Endodermal cell (in vitro differentiated cells): ENCODE results near the gene FANCL. TPM values are rescaled to one million over a fixed set of nuclear protein-coding genes. Genes with fewer than 3 reads are reported as not detected.
"Not testable (repeated sequence)": the region's sequence is repeated elsewhere in the genome, so short reads cannot be mapped to it uniquely, and the experiment has no call there.

Experiments
- DNase-seq: peaks from one replicate; pipeline ENCODE4 v3.0.0-alpha.2; 2017
- H3K27ac ChIP-seq: 2 replicates; pipeline ENCODE4 v1.5.1; 2013; ENCODE audit warnings: mild to moderate bottlenecking, low read depth, low read length, moderate library complexity
- H3K27me3 ChIP-seq: 2 replicates; pipeline ENCODE4 v1.6.1; 2013; ENCODE audit warnings: mild to moderate bottlenecking, low read length, moderate library complexity; ENCODE audit not compliant: insufficient read depth, control insufficient read depth, poor library complexity, severe bottlenecking
- H3K36me3 ChIP-seq: 2 replicates; pipeline ENCODE4 v1.7.0; 2013; ENCODE audit warnings: mild to moderate bottlenecking, low read length, moderate library complexity; ENCODE audit not compliant: control insufficient read depth, insufficient read depth
- H3K4me1 ChIP-seq: one replicate; pipeline ENCODE4 v1.7.0; 2013; ENCODE audit warnings: low read length; ENCODE audit not compliant: control insufficient read depth, insufficient read depth
- H3K4me3 ChIP-seq: 2 replicates; pipeline ENCODE4 v1.5.1; 2013; ENCODE audit warnings: mild to moderate bottlenecking, low read length, moderate library complexity
- H3K9ac ChIP-seq: 2 replicates; pipeline ENCODE4 v1.6.1; 2013; ENCODE audit warnings: mild to moderate bottlenecking, low read length, moderate library complexity; ENCODE audit not compliant: poor library complexity, severe bottlenecking; ENCODE audit errors: extremely low read depth
- H3K9me3 ChIP-seq: 2 replicates; pipeline ENCODE4 v1.6.1; 2013; ENCODE audit warnings: mild to moderate bottlenecking, low read length, moderate library complexity; ENCODE audit not compliant: control insufficient read depth
- H3K27ac Mint-ChIP-seq: 2 replicates; pipeline ENCODE4 v1.8.0; 2020; ENCODE audit warnings: mixed read lengths
- H3K27me3 Mint-ChIP-seq: 2 replicates; pipeline ENCODE4 v1.8.0; 2021; ENCODE audit warnings: mild to moderate bottlenecking, mixed read lengths; ENCODE audit not compliant: insufficient read depth
- H3K36me3 Mint-ChIP-seq: 2 replicates; pipeline ENCODE4 v1.8.0; 2020; ENCODE audit warnings: low read depth, mixed read lengths
- H3K4me1 Mint-ChIP-seq: 2 replicates; pipeline ENCODE4 v1.8.0; 2020; ENCODE audit warnings: mixed read lengths
- H3K4me3 Mint-ChIP-seq: 2 replicates; pipeline ENCODE4 v1.8.0; 2020; ENCODE audit warnings: mild to moderate bottlenecking, moderate library complexity, mixed read lengths
- H3K9me3 Mint-ChIP-seq: 2 replicates; pipeline ENCODE4 v1.8.0; 2020; ENCODE audit warnings: mild to moderate bottlenecking, mixed read lengths
- CTCF ChIP-seq: fragments of 200-600 bp; sonication (generic); conservative IDR thresholded peaks from 2 replicates; pipeline ENCODE4 v1.5.0; 2021; ENCODE audit warnings: antibody characterized with exemption, mild to moderate bottlenecking
- WGBS, 2 experiments: methylation state at CpG; one replicate each; pipeline versions ENCODE4 v1.1.5 to v1.1.7; 2013; ENCODE audit warnings: missing lambda C conversion rate in 2 of 2, mixed read lengths in 1 of 2; ENCODE audit not compliant: insufficient coverage in 1 of 2, insufficient read length in 1 of 2; 5-methylcytosine and 5-hydroxymethylcytosine counted together
- total RNA-seq, 2 donors: library from RNA; stranded (reverse); fragmentation: NEBNext Ultra II Directional in 1 of 2; extraction: Animal tissue kit (Norgen Biotek cat#: 25700) in 1 of 2; gene quantifications; 2 replicates in 1 of 2; 3 replicates in 1 of 2; pipeline ENCODE4 v1.2.1, GENCODE V29; 2021

Gene FANCL
- total RNA-seq, 2 donors from 2014 or later = 64.0 to 85.2 TPM

DNA sequence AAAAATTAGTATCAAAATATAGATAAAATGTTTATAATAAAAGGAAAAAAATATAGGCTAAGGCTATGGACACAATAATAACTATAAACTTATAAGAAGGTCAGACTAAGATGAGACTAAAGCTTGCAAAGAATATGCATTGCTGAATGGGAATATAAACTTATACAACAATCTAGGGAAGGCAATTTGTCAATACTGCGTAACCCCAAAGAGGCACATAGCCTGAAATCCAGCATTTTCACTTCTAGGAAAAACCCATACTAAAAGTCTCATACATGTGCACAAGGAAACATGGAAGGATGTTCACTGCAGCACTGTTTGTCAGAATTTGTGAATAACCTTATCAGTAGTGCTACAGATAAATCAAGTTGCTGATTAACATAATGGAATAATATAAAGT, 45.5 kb downstream of the FANCL start:
- WGBS, 2 experiments = 100% methylated on average over 1 of the region's 1 CpG; no CpG with 5 or more reads in 1 of the 2 experiments
- Mint-ChIP-seq H3K9me3 (no peaks in the 10 kb centered on the region), H3K27ac (no peak overlapping the region), H3K27me3 (no peaks in the 10 kb centered on the region), H3K36me3 (peaks cover 25% of the 10 kb centered on the region), H3K4me1 (no peaks in the 10 kb centered on the region), H3K4me3 (no peak overlapping the region)
- H3K4me1 ChIP-seq = no peaks in the 10 kb centered on the region
- TF ChIP-seq CTCF = no peak
- H3K27ac ChIP-seq = no peak overlapping the region
- peaks cover 51% of the 10 kb centered on the region for H3K36me3 ChIP-seq
- H3K9ac ChIP-seq = no peak overlapping the region
- no peaks in the 10 kb centered on the region for H3K27me3 ChIP-seq
- H3K4me3 ChIP-seq = no peak overlapping the region
- no peaks in the 10 kb centered on the region for H3K9me3 ChIP-seq
- no peak for DNase-seq

DNA sequence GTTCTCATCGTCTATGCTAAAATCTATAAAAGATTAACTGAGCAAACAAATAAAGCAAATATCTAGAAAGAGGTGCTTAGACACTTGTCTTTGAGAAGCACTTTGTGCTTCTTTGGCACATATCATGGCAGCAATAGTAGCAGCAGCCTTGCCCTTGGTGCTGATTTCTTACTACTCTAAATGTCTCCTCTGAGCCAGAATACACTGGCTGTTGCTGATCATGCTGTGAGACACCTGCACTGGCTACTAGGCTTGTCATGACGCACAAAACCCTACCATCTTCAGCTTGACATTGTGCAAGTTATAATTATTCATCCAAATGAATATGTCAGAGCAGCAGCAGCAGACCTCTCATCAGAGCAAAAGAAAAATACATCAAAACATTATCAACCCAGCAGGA, 46.7 kb downstream of the FANCL start:
- H3K4me3 ChIP-seq = no peak overlapping the region
- no peak for DNase-seq
- no peaks in the 10 kb centered on the region for H3K4me1 Mint-ChIP-seq
- peaks cover 45% of the 10 kb centered on the region for H3K36me3 ChIP-seq
- H3K9ac ChIP-seq = no peak overlapping the region
- H3K27me3 Mint-ChIP-seq = no peaks in the 10 kb centered on the region
- peaks cover 17% of the 10 kb centered on the region for H3K36me3 Mint-ChIP-seq
- no peaks in the 10 kb centered on the region for H3K4me1 ChIP-seq
- no peak overlapping the region for H3K27ac ChIP-seq
- no peak for TF ChIP-seq CTCF
- no peak overlapping the region for H3K4me3 Mint-ChIP-seq
- H3K9me3 Mint-ChIP-seq = no peaks in the 10 kb centered on the region
- no peaks in the 10 kb centered on the region for H3K27me3 ChIP-seq
- H3K9me3 ChIP-seq = no peaks in the 10 kb centered on the region
- H3K27ac Mint-ChIP-seq = no peak overlapping the region
- 96 to 100% methylated on average over 1 to 2 of the region's 2 CpGs for WGBS, 2 experiments

DNA sequence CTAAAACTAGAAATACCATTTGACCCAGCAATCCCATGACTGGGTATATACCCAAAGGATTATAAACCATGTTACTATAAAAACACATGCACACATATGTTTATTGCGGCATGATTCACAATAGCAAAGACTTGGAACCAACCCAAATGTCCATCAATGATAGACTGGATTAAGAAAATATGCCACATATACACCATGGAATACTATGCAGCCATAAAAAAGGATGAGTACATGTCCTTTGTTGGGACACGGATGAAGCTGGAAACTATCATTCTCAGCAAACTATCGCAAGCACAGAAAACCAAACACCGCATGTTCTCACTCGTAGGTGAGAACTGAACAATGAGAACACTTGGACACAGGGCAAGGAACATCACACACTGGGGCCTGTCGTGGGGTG, 54.1 kb downstream of the FANCL start:
- H3K9me3 Mint-ChIP-seq, H3K4me3 Mint-ChIP-seq, H3K4me1 Mint-ChIP-seq, H3K4me1 ChIP-seq, H3K9me3 ChIP-seq, H3K27me3 ChIP-seq, H3K4me3 ChIP-seq, H3K27ac ChIP-seq, H3K27me3 Mint-ChIP-seq, H3K9ac ChIP-seq, H3K27ac Mint-ChIP-seq, DNase-seq: not testable (repeated sequence)
- peaks cover 43% of the 10 kb centered on the region for H3K36me3 Mint-ChIP-seq
- 92 to 94% methylated on average over 6 of the region's 6 CpGs for WGBS, 2 experiments
- H3K36me3 ChIP-seq = peaks cover 58% of the 10 kb centered on the region

DNA sequence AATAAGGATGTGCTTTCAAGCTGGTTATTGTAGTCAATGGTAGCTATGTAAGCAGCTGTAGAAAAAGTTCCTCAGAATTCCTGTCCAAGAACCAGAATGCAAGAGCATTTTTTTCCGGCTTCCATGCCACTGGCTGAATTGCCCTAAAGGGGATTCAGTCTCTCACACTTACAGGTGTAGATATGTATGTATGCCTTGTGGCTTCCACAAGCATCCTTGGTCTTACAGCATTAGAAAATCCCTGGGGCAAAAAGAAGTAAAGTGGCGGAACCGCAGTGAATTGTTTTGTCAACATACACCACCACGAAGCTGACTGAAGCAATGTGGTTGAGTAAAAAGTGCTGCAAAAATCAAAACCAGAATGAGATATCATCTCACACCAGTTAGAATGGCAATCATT, 54.6 kb downstream of the FANCL start:
- no peak overlapping the region for H3K4me3 ChIP-seq
- no peaks in the 10 kb centered on the region for H3K27me3 ChIP-seq
- H3K27me3 Mint-ChIP-seq = no peaks in the 10 kb centered on the region
- peaks cover 2% of the 10 kb centered on the region for H3K9me3 Mint-ChIP-seq
- H3K4me3 Mint-ChIP-seq = no peak overlapping the region
- peaks cover 3% of the 10 kb centered on the region for H3K4me1 Mint-ChIP-seq
- H3K36me3 Mint-ChIP-seq = peaks cover 40% of the 10 kb centered on the region
- H3K9ac ChIP-seq = no peak overlapping the region
- peaks cover under 1% of the 10 kb centered on the region for H3K9me3 ChIP-seq
- WGBS, 2 experiments = 100% methylated on average over 4 of the region's 4 CpGs; no CpG with 5 or more reads in 1 of the 2 experiments
- no peak for DNase-seq
- H3K27ac Mint-ChIP-seq = peak overlapping the region; percentile 9
- H3K4me1 ChIP-seq = no peaks in the 10 kb centered on the region
- no peak for TF ChIP-seq CTCF
- no peak overlapping the region for H3K27ac ChIP-seq
- H3K36me3 ChIP-seq = peaks cover 56% of the 10 kb centered on the region
